NB4 (cell line): ENCODE data around the gene ADAMTSL2.

ENCODE experiments used
- DNase-seq: peaks from one replicate; pipeline ENCODE4 v3.0.0; 2010; ENCODE audit warnings: low read depth
- H3K4me3 ChIP-seq: one replicate; pipeline ENCODE4 v1.5.1; 2011; ENCODE audit warnings: mild to moderate bottlenecking, low read depth, low read length, moderate library complexity
- MYC ChIP-seq: IDR thresholded peaks from 2 replicates; pipeline ENCODE4 v1.6.1; 2011; ENCODE audit warnings: low read depth, low read length
- POLR2A ChIP-seq: IDR thresholded peaks from 2 replicates; pipeline ENCODE4 v1.6.1; 2011; ENCODE audit warnings: mild to moderate bottlenecking; ENCODE audit not compliant: insufficient read length; ENCODE audit errors: extremely low read depth
- TF ChIP-seq, protein P1 (sequence below): IDR thresholded peaks from 2 replicates; pipeline ENCODE4 v1.6.1; 2011; ENCODE audit warnings: low read depth, low read length
- TF ChIP-seq, protein P2 (sequence below): IDR thresholded peaks from one replicate; pipeline ENCODE4 v1.5.1; 2012; ENCODE audit warnings: low read depth, low read length

Gene ADAMTSL2

DNA sequence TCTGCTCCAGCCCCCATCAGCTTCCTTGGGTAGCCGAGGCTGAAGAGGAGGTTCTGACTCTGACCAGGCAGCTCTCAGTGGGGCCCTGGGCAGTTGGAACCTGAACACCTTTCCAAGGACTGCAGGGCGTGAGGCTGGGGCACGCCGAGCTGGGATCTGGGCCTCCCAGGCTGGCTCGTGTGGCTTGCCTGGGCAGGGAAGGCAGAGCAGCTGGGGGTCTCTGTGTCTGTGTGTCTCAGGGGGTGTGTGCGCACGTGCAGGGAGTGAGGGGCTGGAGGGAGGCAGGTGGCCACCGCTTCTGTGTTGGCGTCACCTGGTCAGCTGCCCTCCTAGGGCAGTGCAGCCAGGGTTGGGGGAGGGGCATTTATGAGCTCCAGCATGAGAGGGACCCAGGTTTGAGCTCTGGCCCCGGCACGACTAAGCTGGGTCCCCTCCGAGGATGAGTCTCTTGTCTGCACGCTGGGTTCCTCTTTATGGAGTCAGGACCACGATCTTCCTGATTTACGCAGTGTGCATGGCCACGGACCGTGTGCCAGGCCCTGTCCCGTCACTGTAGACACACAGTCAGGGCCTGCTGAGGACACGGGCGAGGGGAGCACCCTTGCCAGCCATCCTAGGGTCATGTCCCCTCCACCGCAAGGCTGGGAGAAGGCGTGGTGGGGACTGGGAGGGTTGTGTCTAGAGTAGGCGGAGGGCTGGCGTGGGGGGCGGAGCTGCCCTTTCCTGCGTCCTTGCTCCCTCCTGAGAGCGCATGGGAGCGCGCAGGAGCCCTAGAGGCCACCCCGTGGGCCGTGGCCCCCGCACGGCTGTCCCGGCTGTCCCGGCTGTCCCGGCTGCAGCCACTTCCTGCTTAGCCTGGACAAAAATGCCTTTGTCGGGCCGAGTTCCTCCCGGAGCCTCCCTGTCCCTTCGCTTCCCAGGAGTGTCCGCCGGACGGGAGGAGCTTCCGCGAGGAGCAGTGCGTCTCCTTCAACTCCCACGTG is 4.6 kb downstream of the ADAMTSL2 start:
- TF ChIP-seq, protein P1, sequence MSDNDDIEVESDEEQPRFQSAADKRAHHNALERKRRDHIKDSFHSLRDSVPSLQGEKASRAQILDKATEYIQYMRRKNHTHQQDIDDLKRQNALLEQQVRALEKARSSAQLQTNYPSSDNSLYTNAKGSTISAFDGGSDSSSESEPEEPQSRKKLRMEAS, result no peak
- TF ChIP-seq MYC (no peak), POLR2A (no peak)
- H3K4me3 ChIP-seq, result no peak overlapping the region
- no peak for DNase-seq

DNA sequence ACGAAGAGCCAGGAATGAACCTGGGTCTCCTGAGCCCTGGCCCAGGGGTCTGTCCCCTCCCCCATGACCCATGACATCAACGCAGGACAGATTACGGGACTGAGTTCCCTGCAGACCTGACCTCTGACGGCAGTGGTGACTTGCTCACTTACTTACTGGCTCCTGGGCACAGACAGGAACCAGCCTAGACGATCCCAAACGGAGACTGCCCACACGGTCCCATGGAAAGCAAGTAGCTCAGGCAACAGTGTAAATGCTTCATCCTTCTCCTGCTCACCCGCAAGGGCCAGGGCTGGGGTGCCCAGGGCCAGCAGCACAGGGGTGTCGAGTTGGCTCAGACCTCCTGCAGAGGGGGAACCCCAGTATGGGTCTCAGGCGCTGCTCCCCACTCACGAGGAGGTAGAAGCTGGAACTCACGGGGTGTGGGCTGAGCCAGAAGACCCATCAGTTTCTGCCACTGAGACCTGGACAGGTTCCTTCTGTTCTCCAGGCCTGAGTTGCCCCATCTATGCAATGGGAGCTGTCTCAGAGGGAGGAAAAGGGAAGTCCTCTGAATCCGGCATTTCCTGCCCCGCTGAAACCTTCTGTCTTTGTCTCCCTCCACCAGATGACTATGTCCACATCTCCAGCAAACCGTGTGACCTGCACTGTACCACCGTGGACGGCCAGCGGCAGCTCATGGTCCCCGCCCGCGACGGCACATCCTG is 5.6 kb downstream of the ADAMTSL2 start:
- TF ChIP-seq POLR2A (no peak), MYC (no peak)
- TF ChIP-seq, protein P1, result 0 out of 2 replicates have a peak, but pooled peaks have one; percentile 26
- TF ChIP-seq, protein P2, sequence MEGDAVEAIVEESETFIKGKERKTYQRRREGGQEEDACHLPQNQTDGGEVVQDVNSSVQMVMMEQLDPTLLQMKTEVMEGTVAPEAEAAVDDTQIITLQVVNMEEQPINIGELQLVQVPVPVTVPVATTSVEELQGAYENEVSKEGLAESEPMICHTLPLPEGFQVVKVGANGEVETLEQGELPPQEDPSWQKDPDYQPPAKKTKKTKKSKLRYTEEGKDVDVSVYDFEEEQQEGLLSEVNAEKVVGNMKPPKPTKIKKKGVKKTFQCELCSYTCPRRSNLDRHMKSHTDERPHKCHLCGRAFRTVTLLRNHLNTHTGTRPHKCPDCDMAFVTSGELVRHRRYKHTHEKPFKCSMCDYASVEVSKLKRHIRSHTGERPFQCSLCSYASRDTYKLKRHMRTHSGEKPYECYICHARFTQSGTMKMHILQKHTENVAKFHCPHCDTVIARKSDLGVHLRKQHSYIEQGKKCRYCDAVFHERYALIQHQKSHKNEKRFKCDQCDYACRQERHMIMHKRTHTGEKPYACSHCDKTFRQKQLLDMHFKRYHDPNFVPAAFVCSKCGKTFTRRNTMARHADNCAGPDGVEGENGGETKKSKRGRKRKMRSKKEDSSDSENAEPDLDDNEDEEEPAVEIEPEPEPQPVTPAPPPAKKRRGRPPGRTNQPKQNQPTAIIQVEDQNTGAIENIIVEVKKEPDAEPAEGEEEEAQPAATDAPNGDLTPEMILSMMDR, result no peak
- DNase-seq, result peak; percentile 72

DNA sequence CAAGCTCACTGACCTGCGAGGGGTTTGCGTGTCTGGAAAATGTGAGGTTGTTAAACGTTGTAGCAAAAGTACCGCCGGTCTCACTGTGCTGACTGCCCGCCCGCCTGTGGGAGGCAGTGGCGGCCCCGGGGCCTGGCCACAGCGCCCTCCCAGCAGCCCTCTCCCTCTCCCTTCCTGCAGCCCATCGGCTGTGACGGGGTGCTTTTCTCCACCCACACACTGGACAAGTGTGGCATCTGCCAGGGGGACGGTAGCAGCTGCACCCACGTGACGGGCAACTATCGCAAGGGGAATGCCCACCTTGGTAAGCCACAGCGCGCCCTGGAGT is 6.2 kb downstream of the ADAMTSL2 start:
- H3K4me3 ChIP-seq, result no peak overlapping the region
- TF ChIP-seq, protein P2, result peak; percentile 29
- TF ChIP-seq, protein P1, result no peak
- TF ChIP-seq MYC, result no peak

More for the DNA sequence above, 5.6 kb downstream of the ADAMTSL2 start:
- no peak overlapping the region for H3K4me3 ChIP-seq

DNA sequence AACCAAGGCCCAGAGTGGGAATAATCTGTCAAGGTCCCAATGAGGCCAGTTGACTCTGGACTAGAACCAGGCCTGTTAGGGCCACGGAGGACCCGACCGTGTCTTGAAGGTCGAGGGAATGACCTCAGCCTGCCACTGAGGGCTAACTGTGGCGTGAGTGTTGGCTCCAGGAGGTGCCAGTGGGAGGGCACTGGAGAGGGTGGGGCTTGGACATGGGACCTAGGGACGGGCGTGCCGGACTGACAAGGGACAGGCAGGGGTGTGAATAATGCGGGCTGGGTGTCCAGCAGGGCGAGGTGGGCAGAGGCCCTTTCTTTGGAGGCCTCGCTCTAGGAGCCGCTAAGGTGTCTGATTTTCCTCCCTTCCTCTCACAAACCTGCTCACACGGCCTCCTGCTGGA is 7.5 kb downstream of the ADAMTSL2 start:
- DNase-seq, result no peak
- H3K4me3 ChIP-seq, result no peak overlapping the region
- TF ChIP-seq, protein P1, result no peak
- TF ChIP-seq, protein P2, result no peak
- TF ChIP-seq MYC, result no peak
- no peak for TF ChIP-seq POLR2A

More for the DNA sequence above, 6.2 kb downstream of the ADAMTSL2 start:
- no peak for DNase-seq

DNA sequence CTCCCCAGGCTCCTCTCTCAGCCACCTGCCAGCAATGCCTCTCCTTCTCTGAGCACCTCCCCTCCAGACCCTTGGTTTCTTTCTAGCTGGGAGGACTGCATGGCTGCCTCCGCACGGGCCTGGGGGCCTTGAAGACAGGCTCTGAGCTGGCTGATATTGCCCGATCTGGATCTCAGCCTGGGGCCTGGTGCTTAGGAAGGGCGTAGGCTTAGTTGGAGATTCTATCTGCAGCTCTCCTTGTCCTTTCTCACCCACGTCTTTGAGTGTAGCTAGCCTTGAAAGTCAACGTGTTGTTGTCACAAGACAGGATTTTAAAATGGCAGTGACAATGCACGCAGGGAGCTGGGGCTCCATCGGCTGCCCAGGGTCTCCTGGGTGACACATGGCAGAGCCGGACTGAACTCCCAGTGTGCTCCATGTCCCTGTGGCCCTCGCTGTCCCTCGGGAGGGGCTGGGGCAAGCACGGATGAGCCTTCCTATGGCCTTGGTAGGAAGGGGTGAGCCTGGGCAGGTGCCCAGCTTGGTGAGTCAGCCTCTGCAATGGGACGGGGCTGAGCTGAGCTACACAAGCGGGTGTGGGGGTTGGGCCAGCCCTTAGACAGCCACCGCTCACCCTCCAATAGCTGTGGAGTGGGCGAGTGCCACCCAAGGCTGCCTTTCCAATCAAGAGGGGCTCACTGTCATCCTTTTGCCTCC is 9.4 kb downstream of the ADAMTSL2 start:
- no peak overlapping the region for H3K4me3 ChIP-seq
- no peak for DNase-seq
- TF ChIP-seq MYC (no peak), POLR2A (no peak)
- TF ChIP-seq, protein P1, result no peak
- TF ChIP-seq, protein P2, result no peak
